Skin of body (tissue), 2 donors: ENCODE results near the gene NOBOX. TPM values are rescaled to one million over a fixed set of nuclear protein-coding genes. Genes with fewer than 3 reads are reported as not detected.
"Not testable (repeated sequence)": the region's sequence is repeated elsewhere in the genome, so short reads cannot be mapped to it uniquely, and the experiment has no call there.

Source experiments
- DNase-seq: peaks from one replicate; lab custom pipeline; 2025; lab: John Stamatoyannopoulos, UW
- total RNA-seq: library from RNA; depleted of rRNA; stranded (reverse); fragments of >200 nt; gene quantifications from one replicate; pipeline ENCODE4 v1.2.3, GENCODE V29; 2014

The NOBOX gene
- total RNA-seq, 1 donor from 2014 or later, result not detected

- DNase-seq, result peak; percentile 42
Measured at GRCh38 chr7:144391823-144392255, 11.7 kb downstream of the NOBOX start.

- DNase-seq, result no peak
Measured at GRCh38 chr7:144391014-144391413, 12.5 kb downstream of the NOBOX start.

DNA sequence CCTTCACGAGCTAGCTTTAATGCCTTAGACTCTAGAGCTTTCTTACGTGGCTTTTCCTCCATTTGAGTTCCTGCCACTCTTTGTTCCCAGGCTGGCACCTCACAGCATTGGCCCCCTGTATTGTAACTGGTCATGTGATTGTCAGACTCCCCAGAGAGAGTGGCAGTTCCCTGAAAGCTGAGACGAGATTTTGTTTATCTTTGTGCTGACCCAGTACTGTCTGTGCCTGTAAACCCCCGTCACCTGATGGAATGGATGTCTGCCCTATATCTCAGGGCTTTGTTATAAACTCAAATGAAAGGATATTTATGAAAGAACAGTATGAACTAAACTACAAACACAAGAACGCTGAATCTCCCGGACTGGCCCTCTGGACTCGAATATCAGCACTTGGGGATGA, 13.0 kb downstream of the NOBOX start:
- no peak for DNase-seq

DNA sequence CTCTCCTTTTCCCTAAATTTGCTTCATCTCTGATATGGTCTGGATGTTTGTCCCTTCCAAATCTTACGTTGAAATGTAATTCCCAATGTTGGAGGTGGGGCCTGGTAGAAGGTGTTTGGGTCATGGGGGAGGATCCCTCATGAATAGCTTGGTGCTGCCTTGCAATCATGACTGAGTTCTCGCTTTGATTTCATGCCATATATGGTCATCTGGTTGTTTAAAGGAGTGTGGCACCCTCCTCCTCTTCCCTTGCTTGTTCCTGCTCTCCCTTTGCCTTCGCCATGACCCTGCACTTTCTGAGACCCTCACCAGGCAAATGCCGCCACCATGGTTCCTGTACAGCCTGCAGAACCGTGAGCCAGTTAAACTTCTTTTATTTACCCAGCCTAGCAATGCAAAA, 14.5 kb downstream of the NOBOX start:
- no peak for DNase-seq

- no peak for DNase-seq
Measured at GRCh38 chr7:144386741-144387140, 16.8 kb downstream of the NOBOX start.

DNA sequence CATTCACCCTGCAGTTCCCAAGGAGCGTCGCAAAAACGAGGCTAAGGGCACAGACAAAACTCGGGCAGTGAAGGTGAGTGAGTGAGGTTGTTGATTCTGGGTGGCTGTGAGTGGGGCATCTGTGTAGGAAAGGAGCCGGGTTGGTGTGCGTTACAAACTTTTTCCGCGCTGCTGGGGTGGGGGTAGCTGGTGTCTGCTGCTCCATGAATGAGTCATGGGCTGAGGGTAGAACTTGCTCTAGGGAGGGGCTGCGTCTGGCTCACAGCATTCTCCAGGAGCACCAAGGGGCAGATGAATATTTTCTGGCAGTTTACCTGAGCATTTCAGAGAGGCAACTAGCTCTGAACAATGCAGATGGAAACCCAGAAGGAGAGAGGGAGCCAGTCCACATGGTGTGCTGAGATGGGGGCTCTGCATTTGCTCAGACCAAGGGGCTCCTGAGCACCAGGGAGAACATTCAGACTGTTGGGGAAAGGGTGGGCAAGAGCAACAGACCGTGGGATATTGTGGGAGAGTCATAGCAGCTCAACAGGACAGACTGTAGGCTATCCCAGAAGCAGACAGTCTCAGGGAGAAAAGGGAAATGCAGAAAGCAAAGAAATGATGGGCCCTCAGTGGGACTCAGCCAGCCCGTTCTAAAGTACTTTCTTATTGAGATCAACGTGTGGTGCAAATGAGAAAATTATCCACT, 18.8 kb downstream of the NOBOX start:
- no peak for DNase-seq

- DNase-seq, result no peak
Measured at GRCh38 chr7:144384071-144384470, 19.4 kb downstream of the NOBOX start.

DNA sequence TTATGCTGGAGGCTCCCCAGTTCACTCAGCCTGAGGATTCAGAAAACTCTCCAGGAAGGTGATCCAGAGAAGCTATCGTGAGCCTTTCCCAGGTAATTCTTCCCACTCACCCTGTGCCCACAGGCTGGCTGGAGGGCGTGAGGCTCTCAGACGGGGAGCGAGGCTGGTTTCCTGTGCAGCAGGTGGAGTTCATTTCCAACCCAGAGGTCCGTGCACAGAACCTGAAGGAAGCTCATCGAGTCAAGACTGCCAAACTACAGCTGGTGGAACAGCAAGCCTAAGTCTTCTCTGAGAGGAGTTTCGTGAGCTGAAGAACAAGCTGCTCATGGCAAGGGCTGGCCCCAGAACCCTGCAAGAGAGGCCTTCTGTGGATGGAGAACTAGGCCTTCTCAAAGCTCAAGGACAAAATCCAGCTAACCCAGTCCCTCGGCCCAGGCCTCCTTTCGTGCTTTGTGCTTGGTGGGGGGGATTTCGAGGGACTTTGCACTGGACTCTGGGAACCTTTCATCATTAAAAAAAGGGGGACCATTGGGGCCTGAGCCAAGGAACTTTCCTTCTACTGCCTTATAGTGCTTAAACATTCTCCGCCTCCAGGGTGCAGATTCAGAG, 23.6 kb downstream of the NOBOX start:
- no peak for DNase-seq

- no peak for DNase-seq
Measured at GRCh38 chr7:144378651-144379050, 24.8 kb downstream of the NOBOX start.

GRCh38 chr7:144369221-144369620, 34.3 kb downstream of the NOBOX start:
- not testable (repeated sequence) for DNase-seq

DNA sequence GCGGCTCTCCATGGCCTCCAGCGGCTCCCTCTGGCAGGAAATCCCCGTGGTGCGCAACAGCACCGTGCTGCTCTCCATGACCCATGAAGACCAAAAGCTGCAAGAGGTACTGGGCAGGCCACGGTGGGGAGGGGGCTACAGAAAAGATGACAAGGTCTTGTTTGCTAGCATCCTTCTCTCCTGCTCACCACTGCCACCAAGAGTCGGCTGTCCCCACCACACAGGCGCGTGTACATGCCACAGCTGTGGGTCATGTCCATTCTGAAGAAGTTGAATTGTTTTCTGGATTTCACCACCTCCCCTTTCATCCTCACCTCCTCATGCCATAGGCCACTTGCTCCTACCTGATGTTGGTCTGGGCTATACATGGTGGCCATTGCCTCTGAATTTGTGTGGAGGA, 36.2 kb downstream of the NOBOX start:
- DNase-seq, result not testable (repeated sequence)

DNA sequence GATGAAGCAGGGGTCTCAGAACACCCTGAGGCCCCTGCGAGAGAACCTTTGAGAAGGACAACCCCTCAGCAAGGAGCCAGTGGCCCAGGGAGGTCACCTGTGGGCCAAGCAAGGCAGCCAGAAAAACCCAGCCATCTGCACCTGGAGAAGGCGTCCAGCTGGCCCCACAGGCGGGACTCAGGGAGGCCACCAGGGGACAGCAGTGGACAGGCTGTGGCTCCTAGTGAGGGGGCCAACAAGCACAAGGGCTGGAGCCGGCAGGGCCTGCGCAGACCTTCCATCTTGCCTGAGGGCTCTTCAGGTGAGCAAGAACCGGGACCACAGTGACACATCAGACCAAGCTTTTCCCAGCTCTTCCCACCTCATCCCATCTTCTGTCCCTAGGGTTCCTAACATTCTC, 38.0 kb downstream of the NOBOX start:
- DNase-seq, result not testable (repeated sequence)

DNA sequence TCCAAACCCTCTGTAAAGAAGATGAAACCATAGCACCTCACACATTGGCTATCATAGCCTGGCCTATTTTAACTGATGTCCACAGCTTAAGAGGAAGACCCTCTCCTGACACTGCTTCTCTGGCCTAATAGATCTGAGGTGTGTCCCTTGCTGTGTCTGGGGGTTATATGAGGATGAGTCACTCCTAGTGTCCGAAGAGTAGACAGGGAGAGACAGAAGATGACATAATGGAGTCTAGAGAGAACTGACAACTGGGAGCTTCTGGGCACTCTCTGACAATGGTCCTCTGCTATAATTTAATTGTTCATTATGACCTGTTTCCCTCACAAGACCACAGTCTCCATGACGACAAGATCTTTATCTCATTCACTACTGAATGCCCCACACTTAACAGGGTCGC, 41.4 kb downstream of the NOBOX start:
- DNase-seq, result not testable (repeated sequence)

DNA sequence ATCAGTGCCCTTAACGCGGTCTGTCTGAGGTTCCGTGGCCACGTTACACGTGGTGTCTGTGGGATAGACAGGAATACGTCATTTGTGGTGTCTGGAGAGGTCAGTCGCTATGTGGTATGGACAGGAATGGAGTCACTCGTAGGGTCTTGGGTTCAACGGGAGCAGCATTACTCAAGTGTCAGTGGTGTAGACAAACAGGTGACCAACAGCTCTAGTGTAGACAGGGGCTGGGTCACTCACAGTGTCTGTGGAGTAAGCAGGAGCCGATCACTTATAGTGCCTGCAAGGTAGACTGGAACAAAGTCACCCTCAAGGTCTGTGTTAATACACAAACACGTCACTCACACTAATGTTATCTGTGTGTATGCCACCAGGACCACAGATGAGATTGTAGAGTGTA, 46.6 kb downstream of the NOBOX start:
- DNase-seq, result not testable (repeated sequence)

- DNase-seq, result not testable (repeated sequence)
Measured at GRCh38 chr7:144356185-144356584, 47.3 kb downstream of the NOBOX start.

- DNase-seq, result not testable (repeated sequence)
Measured at GRCh38 chr7:144355176-144355822, 48.2 kb downstream of the NOBOX start, which contains the start of gene ARHGEF5. Gene ARHGEF5 (plus strand): TSS chr7:144355402. CDS start chr7:144362670, 7,268 bp downstream.

- not testable (repeated sequence) for DNase-seq
Measured at GRCh38 chr7:144351667-144352066, 51.8 kb downstream of the NOBOX start.

DNA sequence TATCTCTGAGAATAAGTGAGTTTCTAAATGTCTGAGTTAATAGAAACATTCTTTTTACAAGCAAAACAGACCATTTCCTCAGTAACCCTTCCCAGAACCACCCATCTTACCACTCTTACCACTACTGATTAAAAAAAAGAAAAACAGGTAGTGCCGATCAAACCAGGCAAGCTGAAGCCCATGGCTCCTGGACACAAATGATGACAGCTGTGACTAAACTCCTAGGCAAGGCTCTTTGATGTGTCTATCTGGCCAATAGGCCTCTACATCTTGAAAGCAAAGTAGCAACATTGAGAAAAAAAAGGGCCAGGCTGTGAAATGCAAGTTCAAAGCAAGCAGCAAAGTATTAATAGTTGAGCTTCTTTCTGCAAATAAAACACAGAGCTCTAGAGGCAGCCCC, 54.9 kb downstream of the NOBOX start:
- DNase-seq, result not testable (repeated sequence)
